Gastrocnemius medialis (tissue), 4 donors: ENCODE measurements around the gene SLC46A1. TPM values are rescaled to one million over a fixed set of nuclear protein-coding genes. Genes with fewer than 3 reads are reported as not detected.

Experiments used
- ATAC-seq, 2 donors: fragments of 150-250 bp; one replicate each; pipeline ENCODE4 v1.9.1; 2016
- DNase-seq, 2 donors: peaks; one replicate each; pipeline ENCODE4 v3.0.0-alpha.2; 2019
- H3K27ac ChIP-seq, 4 donors: fragments of 200-600 bp; sonication (generic); 1 replicate in 1 of 4; 2 replicates in 3 of 4; pipeline ENCODE4 v1.5.1; 2016 to 2018; ENCODE audit warnings: mild to moderate bottlenecking in 2 of 4, moderate library complexity in 1 of 4
- H3K27me3 ChIP-seq, 3 donors: fragments of 200-600 bp; sonication (generic) in 2 of 3; 1 replicate in 1 of 3; 2 replicates in 2 of 3; pipeline versions ENCODE4 v1.5.1 to v1.6.0; 2016 to 2019; ENCODE audit warnings: mild to moderate bottlenecking in 1 of 3, moderate library complexity in 1 of 3
- H3K36me3 ChIP-seq, 2 donors: fragments of 200-600 bp; sonication (generic) in 1 of 2; one replicate each; pipeline ENCODE4 v1.5.1; 2017 to 2018
- H3K4me1 ChIP-seq, 2 donors: fragments of 200-600 bp; sonication (generic) in 1 of 2; one replicate each; pipeline ENCODE4 v1.5.1; 2016 to 2017; ENCODE audit warnings: mild to moderate bottlenecking in 2 of 2
- H3K4me3 ChIP-seq, 4 donors: fragments of 200-600 bp; sonication (generic) in 3 of 4; 1 replicate in 1 of 4; 2 replicates in 3 of 4; pipeline ENCODE4 v1.5.1; 2016 to 2019; ENCODE audit warnings: mild to moderate bottlenecking in 2 of 4
- H3K9me3 ChIP-seq, 3 donors: fragments of 200-600 bp; sonication (generic) in 2 of 3; 1 replicate in 1 of 3; 2 replicates in 2 of 3; pipeline ENCODE4 v1.5.1; 2016 to 2019
- POLR2A ChIP-seq, 2 donors: fragments of 450-650 bp; IDR thresholded peaks; one replicate each; pipeline ENCODE4 v1.6.1; 2017; ENCODE audit warnings: antibody characterized with exemption in 2 of 2, mild to moderate bottlenecking in 2 of 2, moderate library complexity in 2 of 2
- in situ Hi-C, 4 donors: fragments of 200-750 bp; cut with MboI; loops; one replicate each; pipeline versions ENCODE4 v1.15.0 to v1.8.0; 2017; ENCODE audit warnings: low sequenced_read_pairs in 4 of 4
- intact Hi-C: fragments of 100-400 bp; cut with DNase I; formaldehyde crosslinking; loops from one replicate; pipeline ENCODE4 v1.15.1; 2023; ENCODE audit warnings: low total_unique reads
- total RNA-seq, 4 donors: library from RNA; depleted of rRNA; stranded (reverse); fragments of >200 nt; gene quantifications; one replicate each; pipeline versions ENCODE4 v1.1.0 to v1.2.3, GENCODE V29; 2016
- TF ChIP-seq, protein P1 (sequence below), 5 experiments: fragments of 450-650 bp in 3 of 5; fragments of 200-600 bp in 2 of 5; sonication (generic) in 2 of 5; IDR thresholded peaks in 4 of 5; conservative IDR thresholded peaks in 1 of 5; 1 replicate in 4 of 5; 2 replicates in 1 of 5; pipeline ENCODE4 v1.5.1; 2016 to 2019; ENCODE audit warnings: antibody characterized with exemption in 5 of 5, mild to moderate bottlenecking in 3 of 5, moderate library complexity in 3 of 5

SLC46A1 gene
- total RNA-seq, 4 donors from 2014 or later, result 1.9 to 3.5 (median 2.4) TPM

DNA sequence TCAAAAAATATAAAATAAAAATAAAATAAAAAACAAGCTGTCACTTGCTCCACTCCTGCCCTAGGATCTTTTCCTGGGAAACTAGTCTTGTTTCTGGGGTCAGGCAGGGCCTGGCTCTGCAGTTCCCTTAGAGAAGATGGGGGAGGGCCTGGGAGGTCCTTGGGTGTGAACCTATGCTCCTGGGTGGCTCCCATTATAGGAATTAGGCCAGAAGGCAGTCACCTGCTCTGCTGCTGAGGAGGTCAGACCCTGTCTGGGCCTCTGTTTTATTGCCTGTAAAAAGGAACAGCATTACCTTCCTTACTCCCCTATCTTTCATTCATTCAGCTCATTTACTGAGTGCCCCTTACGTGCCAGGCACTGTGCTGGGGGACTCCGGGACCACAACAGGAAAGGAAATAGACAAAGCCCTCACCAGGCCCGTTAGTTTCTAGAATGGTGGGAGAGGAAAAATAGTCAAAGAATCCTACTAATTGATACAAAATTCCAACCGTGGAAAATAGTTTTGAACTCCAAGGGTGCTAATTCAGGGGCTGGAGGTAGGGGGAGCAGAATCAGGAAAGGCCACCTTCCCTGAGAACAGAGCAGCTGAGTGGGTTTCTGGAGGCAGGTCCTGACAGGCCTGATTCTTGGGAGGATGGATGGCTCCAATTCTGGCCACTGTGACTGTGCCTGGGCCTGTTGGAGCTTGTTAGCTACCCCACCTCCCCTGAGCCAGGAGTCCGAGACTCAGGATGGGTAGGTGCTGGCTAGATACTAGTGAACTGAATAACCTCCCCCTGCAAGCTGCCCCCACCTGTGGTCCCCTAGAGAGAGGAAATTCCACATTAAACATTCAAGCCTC lies 1.3 kb upstream of the SLC46A1 start:
- Histone ChIP-seq H3K4me1 (peaks cover 8 to 15% of the 10 kb centered on the region in 2 donors), H3K9me3 (no peaks in the 10 kb centered on the region), H3K4me3 (no peak overlapping the region), H3K27ac (no peak overlapping the region), H3K27me3 (no peaks in the 10 kb centered on the region), H3K36me3 (no peaks in the 10 kb centered on the region)
- in situ Hi-C loops (loop anchor here in 1 of 4 donors (25.0 kb wide), 2 partner anchors 105 to 170 kb away; partner anchors contain the start of gene FOXN1), intact Hi-C loops (no loop called here)
- no peak for TF ChIP-seq POLR2A (IDR thresholded peaks at IDR 0.05)
- TF ChIP-seq, protein P1, sequence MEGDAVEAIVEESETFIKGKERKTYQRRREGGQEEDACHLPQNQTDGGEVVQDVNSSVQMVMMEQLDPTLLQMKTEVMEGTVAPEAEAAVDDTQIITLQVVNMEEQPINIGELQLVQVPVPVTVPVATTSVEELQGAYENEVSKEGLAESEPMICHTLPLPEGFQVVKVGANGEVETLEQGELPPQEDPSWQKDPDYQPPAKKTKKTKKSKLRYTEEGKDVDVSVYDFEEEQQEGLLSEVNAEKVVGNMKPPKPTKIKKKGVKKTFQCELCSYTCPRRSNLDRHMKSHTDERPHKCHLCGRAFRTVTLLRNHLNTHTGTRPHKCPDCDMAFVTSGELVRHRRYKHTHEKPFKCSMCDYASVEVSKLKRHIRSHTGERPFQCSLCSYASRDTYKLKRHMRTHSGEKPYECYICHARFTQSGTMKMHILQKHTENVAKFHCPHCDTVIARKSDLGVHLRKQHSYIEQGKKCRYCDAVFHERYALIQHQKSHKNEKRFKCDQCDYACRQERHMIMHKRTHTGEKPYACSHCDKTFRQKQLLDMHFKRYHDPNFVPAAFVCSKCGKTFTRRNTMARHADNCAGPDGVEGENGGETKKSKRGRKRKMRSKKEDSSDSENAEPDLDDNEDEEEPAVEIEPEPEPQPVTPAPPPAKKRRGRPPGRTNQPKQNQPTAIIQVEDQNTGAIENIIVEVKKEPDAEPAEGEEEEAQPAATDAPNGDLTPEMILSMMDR (IDR thresholded peaks at IDR 0.05 in 4 of 5, conservative IDR thresholded peaks at IDR 0.05 in 1 of 5), result no peak
- DNase-seq (no peak), ATAC-seq (no peak)

GRCh38 chr17:28406473-28406814 lies 432 bp upstream of the SLC46A1 start:
- no peaks in the 10 kb centered on the region for H3K9me3 ChIP-seq
- peak in 1 of 2 donors; percentile 30 for ATAC-seq
- in situ Hi-C loops (loop anchor here in 1 of 4 donors (25.0 kb wide), 2 partner anchors 106 to 169 kb away; partner anchors contain the start of gene FOXN1), intact Hi-C loops (no loop called here)
- peaks cover 0 to 7% of the 10 kb centered on the region in 2 donors for H3K36me3 ChIP-seq
- H3K4me1 ChIP-seq, result peaks cover 8 to 15% of the 10 kb centered on the region in 2 donors
- DNase-seq, result no peak
- no peaks in the 10 kb centered on the region for H3K27me3 ChIP-seq
- peak overlapping the region; percentile 65 to 87 (median 84) for H3K4me3 ChIP-seq
- no peak for TF ChIP-seq POLR2A (IDR thresholded peaks at IDR 0.05)
- TF ChIP-seq, protein P1 (IDR thresholded peaks at IDR 0.05 in 4 of 5, conservative IDR thresholded peaks at IDR 0.05 in 1 of 5), result no peak
- no peak overlapping the region for H3K27ac ChIP-seq

- Histone ChIP-seq H3K27ac (no peak overlapping the region), H3K4me3 (peak overlapping the region; percentile 65 to 87 (median 84)), H3K4me1 (peaks cover 8 to 15% of the 10 kb centered on the region in 2 donors), H3K27me3 (no peaks in the 10 kb centered on the region), H3K36me3 (peaks cover 0 to 18% of the 10 kb centered on the region in 2 donors), H3K9me3 (no peaks in the 10 kb centered on the region)
- TF ChIP-seq, protein P1 (IDR thresholded peaks at IDR 0.05 in 4 of 5, conservative IDR thresholded peaks at IDR 0.05 in 1 of 5), result no peak
- TF ChIP-seq POLR2A (IDR thresholded peaks at IDR 0.05), result no peak
- intact Hi-C loops, result no loop called here
- no peak for DNase-seq
- ATAC-seq, result no peak
- in situ Hi-C loops, result loop anchor here in 1 of 4 donors (25.0 kb wide), 2 partner anchors 107 to 168 kb away; partner anchors contain the start of gene FOXN1
Observed at GRCh38 chr17:28404812-28405570, 1.0 kb downstream of the SLC46A1 start.

DNA sequence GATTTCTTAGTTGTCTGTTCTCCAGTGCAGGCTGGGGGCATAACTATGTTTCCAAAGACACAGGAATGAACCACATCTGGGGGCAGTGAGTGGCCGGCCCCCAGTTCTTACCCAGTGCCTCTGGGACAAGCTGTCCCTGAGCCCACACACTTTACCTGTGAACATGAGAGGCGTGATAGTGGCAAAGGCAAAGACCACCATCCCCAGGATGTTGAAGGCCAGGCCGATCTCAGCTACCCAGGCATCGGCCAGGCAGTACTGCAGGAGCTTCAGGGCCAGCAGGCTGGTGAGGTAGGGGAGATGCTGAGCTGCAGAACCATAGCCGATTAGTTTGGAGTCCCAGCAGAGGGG lies 1.6 kb downstream of the SLC46A1 start:
- Histone ChIP-seq H3K36me3 (peaks cover 0 to 18% of the 10 kb centered on the region in 2 donors), H3K9me3 (no peaks in the 10 kb centered on the region), H3K27me3 (no peaks in the 10 kb centered on the region), H3K27ac (no peak overlapping the region), H3K4me1 (peaks cover 8 to 15% of the 10 kb centered on the region in 2 donors), H3K4me3 (no peak overlapping the region)
- intact Hi-C loops (no loop called here), in situ Hi-C loops (loop anchor here in 1 of 4 donors (25.0 kb wide), 2 partner anchors 108 to 167 kb away; partner anchors contain the start of gene FOXN1)
- DNase-seq (no peak), ATAC-seq (no peak)
- TF ChIP-seq, protein P1 (IDR thresholded peaks at IDR 0.05 in 4 of 5, conservative IDR thresholded peaks at IDR 0.05 in 1 of 5), result no peak
- TF ChIP-seq POLR2A (IDR thresholded peaks at IDR 0.05), result no peak
